Measurements from ENCODE around the gene MPL.

MPL gene

GRCh38 chr1:43292216-43292615 is 45.4 kb upstream of the MPL start:
- Histone ChIP-seq H3K79me2 (ENCODE audit: insufficient read depth, low read length) (no peaks in the 10 kb centered on the region), H4K20me1 (ENCODE audit: low read depth, low read length) (no peaks in the 10 kb centered on the region), H3K27me3 (ENCODE audit: low read length) (no peaks in the 10 kb centered on the region), H3K9me3 (ENCODE audit: insufficient read depth, low read length) (no peaks in the 10 kb centered on the region), H3K27ac (ENCODE audit: low read depth, low read length) (no peak overlapping the region), H3K9ac (ENCODE audit: low read length) (no peak overlapping the region), H3F3A (ENCODE audit: insufficient read depth) (no peaks in the 10 kb centered on the region), H3K4me2 (ENCODE audit: low read depth, low read length, poor library complexity, severe bottlenecking) (no peak overlapping the region), H3K36me3 (ENCODE audit: low read length) (no peaks in the 10 kb centered on the region), H2AFZ (ENCODE audit: low read depth, low read length, severe bottlenecking) (no peak overlapping the region), H3K4me3 (ENCODE audit: insufficient read depth, low read length, poor library complexity, severe bottlenecking) (no peak overlapping the region), H3K9me2 (replicated peaks; ENCODE audit: insufficient read depth, low read length) (no peaks in the 10 kb centered on the region)
- TF ChIP-seq EZH2phosphoT487 (conservative IDR thresholded peaks at IDR 0.05; ENCODE audit: low read length) (no peak), CTCF (IDR thresholded peaks at IDR 0.05; ENCODE audit: insufficient read depth, low read length, poor library complexity, severe bottlenecking) (no peak)

GRCh38 chr1:43292679-43293078 is 44.9 kb upstream of the MPL start:
- Histone ChIP-seq H3K27me3 (ENCODE audit: low read length) (no peaks in the 10 kb centered on the region), H3K4me2 (ENCODE audit: low read depth, low read length, poor library complexity, severe bottlenecking) (no peak overlapping the region), H3K36me3 (ENCODE audit: low read length) (no peaks in the 10 kb centered on the region), H3F3A (ENCODE audit: insufficient read depth) (no peaks in the 10 kb centered on the region), H3K9me2 (replicated peaks; ENCODE audit: insufficient read depth, low read length) (no peaks in the 10 kb centered on the region), H3K79me2 (ENCODE audit: insufficient read depth, low read length) (no peaks in the 10 kb centered on the region), H4K20me1 (ENCODE audit: low read depth, low read length) (no peaks in the 10 kb centered on the region), H3K9me3 (ENCODE audit: insufficient read depth, low read length) (no peaks in the 10 kb centered on the region), H3K9ac (ENCODE audit: low read length) (no peak overlapping the region), H2AFZ (ENCODE audit: low read depth, low read length, severe bottlenecking) (no peak overlapping the region), H3K27ac (ENCODE audit: low read depth, low read length) (no peak overlapping the region), H3K4me3 (ENCODE audit: insufficient read depth, low read length, poor library complexity, severe bottlenecking) (no peak overlapping the region)
- TF ChIP-seq EZH2phosphoT487 (conservative IDR thresholded peaks at IDR 0.05; ENCODE audit: low read length) (no peak), CTCF (IDR thresholded peaks at IDR 0.05; ENCODE audit: insufficient read depth, low read length, poor library complexity, severe bottlenecking) (no peak)

- no peak overlapping the region for H3K4me3 ChIP-seq (ENCODE audit: insufficient read depth, low read length, poor library complexity, severe bottlenecking)
- H4K20me1 ChIP-seq (ENCODE audit: low read depth, low read length), result no peaks in the 10 kb centered on the region
- H3F3A ChIP-seq (ENCODE audit: insufficient read depth), result no peaks in the 10 kb centered on the region
- no peaks in the 10 kb centered on the region for H3K27me3 ChIP-seq (ENCODE audit: low read length)
- TF ChIP-seq CTCF (IDR thresholded peaks at IDR 0.05; ENCODE audit: insufficient read depth, low read length, poor library complexity, severe bottlenecking), result no peak
- TF ChIP-seq EZH2phosphoT487 (conservative IDR thresholded peaks at IDR 0.05; ENCODE audit: low read length), result no peak
- H3K4me2 ChIP-seq (ENCODE audit: low read depth, low read length, poor library complexity, severe bottlenecking), result no peak overlapping the region
- no peak overlapping the region for H2AFZ ChIP-seq (ENCODE audit: low read depth, low read length, severe bottlenecking)
- no peaks in the 10 kb centered on the region for H3K9me2 ChIP-seq (replicated peaks; ENCODE audit: insufficient read depth, low read length)
- H3K9ac ChIP-seq (ENCODE audit: low read length), result no peak overlapping the region
- H3K9me3 ChIP-seq (ENCODE audit: insufficient read depth, low read length), result no peaks in the 10 kb centered on the region
- H3K27ac ChIP-seq (ENCODE audit: low read depth, low read length), result no peak overlapping the region
- no peaks in the 10 kb centered on the region for H3K79me2 ChIP-seq (ENCODE audit: insufficient read depth, low read length)
- H3K36me3 ChIP-seq (ENCODE audit: low read length), result no peaks in the 10 kb centered on the region
These were observed 44.4 kb upstream of the MPL start for GRCh38 chr1:43293176-43293575.

Data from SU-DHL-6 (cell line).